ENCODE measurements around the gene KCNC1.

- TF ChIP-seq, protein P1, sequence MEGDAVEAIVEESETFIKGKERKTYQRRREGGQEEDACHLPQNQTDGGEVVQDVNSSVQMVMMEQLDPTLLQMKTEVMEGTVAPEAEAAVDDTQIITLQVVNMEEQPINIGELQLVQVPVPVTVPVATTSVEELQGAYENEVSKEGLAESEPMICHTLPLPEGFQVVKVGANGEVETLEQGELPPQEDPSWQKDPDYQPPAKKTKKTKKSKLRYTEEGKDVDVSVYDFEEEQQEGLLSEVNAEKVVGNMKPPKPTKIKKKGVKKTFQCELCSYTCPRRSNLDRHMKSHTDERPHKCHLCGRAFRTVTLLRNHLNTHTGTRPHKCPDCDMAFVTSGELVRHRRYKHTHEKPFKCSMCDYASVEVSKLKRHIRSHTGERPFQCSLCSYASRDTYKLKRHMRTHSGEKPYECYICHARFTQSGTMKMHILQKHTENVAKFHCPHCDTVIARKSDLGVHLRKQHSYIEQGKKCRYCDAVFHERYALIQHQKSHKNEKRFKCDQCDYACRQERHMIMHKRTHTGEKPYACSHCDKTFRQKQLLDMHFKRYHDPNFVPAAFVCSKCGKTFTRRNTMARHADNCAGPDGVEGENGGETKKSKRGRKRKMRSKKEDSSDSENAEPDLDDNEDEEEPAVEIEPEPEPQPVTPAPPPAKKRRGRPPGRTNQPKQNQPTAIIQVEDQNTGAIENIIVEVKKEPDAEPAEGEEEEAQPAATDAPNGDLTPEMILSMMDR (IDR thresholded peaks at IDR 0.05; ENCODE audit: low read depth, low read length) = no peak
- TF ChIP-seq EZH2phosphoT487 (IDR thresholded peaks at IDR 0.05; ENCODE audit: low read depth) = no peak
These were observed 45.4 kb downstream of the KCNC1 start for GRCh38 chr11:17779861-17780594.
